Thymus (tissue), 14 donors: Measurements from ENCODE around the gene STAMBPL1. TPM values are rescaled to one million over a fixed set of nuclear protein-coding genes. Genes with fewer than 3 reads are reported as not detected.
A peak's percentile ranks its signal among the peaks of the same experiment; 100 is the strongest.

Source experiments
- DNase-seq, 9 donors: peaks; one replicate each; pipeline ENCODE4 v3.0.0-alpha.2; 2013; ENCODE audit warnings: low spot score in 9 of 9, low read depth in 6 of 9, missing footprints in 1 of 9
- H3K27ac ChIP-seq, 2 donors: one replicate each; pipeline ENCODE4 v1.5.1; 2013; ENCODE audit warnings: control low read depth in 1 of 2, low read depth in 1 of 2, low read length in 1 of 2, mild to moderate bottlenecking in 1 of 2, moderate library complexity in 1 of 2
- H3K27me3 ChIP-seq, 2 donors: one replicate each; pipeline ENCODE4 v1.5.1; 2013; ENCODE audit warnings: low read length in 1 of 2; ENCODE audit not compliant: control insufficient read depth in 2 of 2, insufficient read depth in 1 of 2
- H3K36me3 ChIP-seq, 2 donors: one replicate each; pipeline ENCODE4 v1.5.1; 2013; ENCODE audit warnings: low read length in 1 of 2, mild to moderate bottlenecking in 1 of 2, moderate library complexity in 1 of 2; ENCODE audit not compliant: control insufficient read depth in 2 of 2, insufficient read depth in 2 of 2
- H3K4me1 ChIP-seq, 2 donors: one replicate each; pipeline ENCODE4 v1.5.1; 2013; ENCODE audit warnings: low read length in 2 of 2; ENCODE audit not compliant: control insufficient read depth in 2 of 2, insufficient read depth in 2 of 2
- H3K4me3 ChIP-seq, 2 donors: one replicate each; pipeline ENCODE4 v1.5.1; 2013; ENCODE audit warnings: low read length in 2 of 2, control low read depth in 1 of 2, mild to moderate bottlenecking in 1 of 2
- H3K9me3 ChIP-seq, 2 donors: one replicate each; pipeline ENCODE4 v1.5.1; 2013; ENCODE audit warnings: low read length in 1 of 2, mild to moderate bottlenecking in 1 of 2; ENCODE audit not compliant: control insufficient read depth in 2 of 2, insufficient read depth in 1 of 2
- WGBS: extraction: QIAGEN DNeasy Blood & Tissue Kit; methylation state at CpG from one replicate; pipeline ENCODE4 v1.1.7; 2013; 5-methylcytosine and 5-hydroxymethylcytosine counted together
- long read RNA-seq, 10 donors: transcript quantifications; one replicate each; lab custom pipeline, GENCODE V29; 2026
- polyA plus RNA-seq: library from polyadenylated mRNA; stranded (reverse); fragments of 200-250 nt; gene quantifications from one replicate; pipeline ENCODE4 v1.2.3, GENCODE V29; 2013
- total RNA-seq: library from RNA; stranded (reverse); fragments of 120-200 nt; gene quantifications from one replicate; pipeline ENCODE4 v1.2.4, GENCODE V29; 2013
- donor health status: healthy.

The STAMBPL1 gene
- total RNA-seq: 20.5 TPM
- 12.3 TPM for polyA plus RNA-seq
- long read RNA-seq, donor 1: 0 reads
- long read RNA-seq, donor 2: 0 reads
- long read RNA-seq, donor 3, partial matches to known transcripts: 0 of 5 reads
- long read RNA-seq, donor 3, other reads (novel, unspliced or antisense): 0 of 5 reads
- long read RNA-seq, donor 4, partial matches to known transcripts: 5 of 6 reads
- long read RNA-seq, donor 4, other reads (novel, unspliced or antisense): 0 of 6 reads
- long read RNA-seq, donor 5, transcript STAMBPL1-203 (11 exons, 2,532 nt): major isoform, 5 of 5 reads
- long read RNA-seq, donor 5, partial matches to known transcripts: 0 of 5 reads
- long read RNA-seq, donor 5, other reads (novel, unspliced or antisense): 0 of 5 reads
- long read RNA-seq, donor 6, partial matches to known transcripts: 0 of 4 reads
- long read RNA-seq, donor 6, other reads (novel, unspliced or antisense): 0 of 4 reads
- long read RNA-seq, donor 7, partial matches to known transcripts: 58 of 68 reads
- long read RNA-seq, donor 7, other reads (novel, unspliced or antisense): 7 of 68 reads
- long read RNA-seq, donor 8, partial matches to known transcripts: 0 of 2 reads
- long read RNA-seq, donor 8, other reads (novel, unspliced or antisense): 0 of 2 reads
- long read RNA-seq, donor 9: 0 reads
- long read RNA-seq, donor 10, transcript STAMBPL1-203 (11 exons, 2,532 nt): major isoform, 6 of 7 reads
- long read RNA-seq, donor 10, partial matches to known transcripts: 0 of 7 reads
- long read RNA-seq, donor 10, other reads (novel, unspliced or antisense): 0 of 7 reads

- H3K27ac ChIP-seq: peak within 1 kb of the TSS; percentile 90 to 96
- H3K36me3 ChIP-seq: no peaks in the 10 kb centered on the region
- H3K9me3 ChIP-seq: no peaks in the 10 kb centered on the region
- DNase-seq: peak in 8 of 9 donors; percentile 55 to 92 (median 76)
- H3K4me1 ChIP-seq: peaks cover 5 to 23% of the 10 kb centered on the region in 2 donors
- H3K27me3 ChIP-seq: no peaks in the 10 kb centered on the region
- H3K4me3 ChIP-seq: peak within 1 kb of the TSS; percentile 57 to 87
- 8% methylated on average over 26 of the region's 26 CpGs for WGBS
Measured at GRCh38 chr10:88879534-88880281, at the start of gene STAMBPL1. STAMBPL1 (plus strand) TSS chr10:88880245; CDS start chr10:88901709, 21,464 bp downstream.

- H3K4me3 ChIP-seq: no peak overlapping the region
- H3K36me3 ChIP-seq: no peaks in the 10 kb centered on the region
- peaks cover 2 to 31% of the 10 kb centered on the region in 2 donors for H3K4me1 ChIP-seq
- H3K9me3 ChIP-seq: no peaks in the 10 kb centered on the region
- DNase-seq: peak in 2 of 9 donors; percentile 44 to 59
- H3K27ac ChIP-seq: peak overlapping the region in 1 of 2 donors; percentile 20
- no peaks in the 10 kb centered on the region for H3K27me3 ChIP-seq
- WGBS: 46% methylated on average over 9 of the region's 9 CpGs
Measured at GRCh38 chr10:88830643-88831268, 49.3 kb upstream of the STAMBPL1 start.

GRCh38 chr10:88831709-88832108 lies 48.3 kb upstream of the STAMBPL1 start:
- Histone ChIP-seq H3K36me3 (no peaks in the 10 kb centered on the region), H3K9me3 (no peaks in the 10 kb centered on the region), H3K4me3 (no peak overlapping the region), H3K4me1 (peaks cover 2 to 21% of the 10 kb centered on the region in 2 donors), H3K27me3 (no peaks in the 10 kb centered on the region), H3K27ac (no peak overlapping the region)
- 72% methylated on average over 8 of the region's 8 CpGs for WGBS
- peak in 2 of 9 donors; percentile 38 to 63 for DNase-seq

GRCh38 chr10:88832376-88832775 lies 47.7 kb upstream of the STAMBPL1 start:
- Histone ChIP-seq H3K36me3 (no peaks in the 10 kb centered on the region), H3K4me3 (no peak overlapping the region), H3K4me1 (peaks cover 2 to 18% of the 10 kb centered on the region in 2 donors), H3K27me3 (no peaks in the 10 kb centered on the region), H3K9me3 (no peaks in the 10 kb centered on the region), H3K27ac (no peak overlapping the region)
- no peak for DNase-seq

GRCh38 chr10:88833156-88833555 lies 46.9 kb upstream of the STAMBPL1 start:
- WGBS: 96% methylated on average over 2 of the region's 2 CpGs
- Histone ChIP-seq H3K4me1 (peaks cover 2 to 18% of the 10 kb centered on the region in 2 donors), H3K36me3 (no peaks in the 10 kb centered on the region), H3K27me3 (no peaks in the 10 kb centered on the region), H3K9me3 (no peaks in the 10 kb centered on the region), H3K27ac (no peak overlapping the region), H3K4me3 (no peak overlapping the region)
- DNase-seq: no peak

- Histone ChIP-seq H3K4me3 (no peak overlapping the region), H3K4me1 (peaks cover 2 to 18% of the 10 kb centered on the region in 2 donors), H3K9me3 (no peaks in the 10 kb centered on the region), H3K27ac (no peak overlapping the region), H3K36me3 (no peaks in the 10 kb centered on the region), H3K27me3 (no peaks in the 10 kb centered on the region)
- no peak for DNase-seq
- 12% methylated on average over 2 of the region's 2 CpGs for WGBS
Measured at GRCh38 chr10:88833723-88834122, 46.3 kb upstream of the STAMBPL1 start.

- no peak overlapping the region for H3K4me3 ChIP-seq
- no peaks in the 10 kb centered on the region for H3K36me3 ChIP-seq
- peaks cover 2 to 14% of the 10 kb centered on the region in 2 donors for H3K4me1 ChIP-seq
- WGBS: 21% methylated on average over 10 of the region's 10 CpGs
- peak; percentile 65 to 94 (median 89) for DNase-seq
- H3K27ac ChIP-seq: no peak overlapping the region
- H3K27me3 ChIP-seq: no peaks in the 10 kb centered on the region
- no peaks in the 10 kb centered on the region for H3K9me3 ChIP-seq
Measured at GRCh38 chr10:88835096-88835909, 44.7 kb upstream of the STAMBPL1 start.

GRCh38 chr10:88835910-88836221 lies 44.2 kb upstream of the STAMBPL1 start:
- no peaks in the 10 kb centered on the region for H3K27me3 ChIP-seq
- H3K4me1 ChIP-seq: peaks cover 0 to 9% of the 10 kb centered on the region in 2 donors
- no peaks in the 10 kb centered on the region for H3K9me3 ChIP-seq
- no peak for DNase-seq
- no peak overlapping the region for H3K4me3 ChIP-seq
- no peak overlapping the region for H3K27ac ChIP-seq
- H3K36me3 ChIP-seq: no peaks in the 10 kb centered on the region
- WGBS: 46% methylated on average over 2 of the region's 2 CpGs
